B cell (primary cell): Measurements from ENCODE around the gene FAM222A. TPM values are rescaled to one million over a fixed set of nuclear protein-coding genes. Genes with fewer than 3 reads are reported as not detected.

ENCODE experiments used
- ATAC-seq: fragments of 200-7000 bp; cut with Tn5 transposase; one replicate; pipeline ENCODE4 v1.10.0; 2021; ENCODE audit warnings: low read depth, mild to moderate bottlenecking, moderate number of reproducible peaks, moderate library complexity
- CTCF ChIA-PET: fragments of 350-600 bp; sonication (Branson Sonifier 250); formaldehyde crosslinking; loops from one replicate; lab custom pipeline; 2021; ENCODE audit warnings: antibody characterized with exemption, inconsistent platforms; lab: Charles Lee
- POLR2A ChIA-PET: fragments of 350-600 bp; sonication (Branson Sonifier 250); formaldehyde crosslinking; loops from one replicate; lab custom pipeline; 2021; ENCODE audit warnings: antibody characterized with exemption; lab: Charles Lee
- DNase-seq: peaks from one replicate; pipeline ENCODE4 v3.0.0; 2013
- H2AFZ ChIP-seq: 2 replicates; pipeline ENCODE4 v1.6.1; 2012; ENCODE audit warnings: mild to moderate bottlenecking, low read depth, low read length; ENCODE audit not compliant: insufficient read depth, poor library complexity, severe bottlenecking
- H3K27ac ChIP-seq, 2 donors: 1 replicate in 1 of 2; 2 replicates in 1 of 2; pipeline ENCODE4 v1.5.1; 2012 to 2013; ENCODE audit warnings: low read length in 2 of 2, mild to moderate bottlenecking in 2 of 2, moderate library complexity in 1 of 2
- H3K27me3 ChIP-seq, 4 experiments: fragments of 200-600 bp in 1 of 4; sonication (generic) in 1 of 4; replicated peaks in 1 of 4; 1 replicate in 2 of 4; 2 replicates in 2 of 4; pipeline versions ENCODE4 v1.6.1 to v1.7.0; 2013 to 2016; ENCODE audit warnings: low read length in 3 of 4, mild to moderate bottlenecking in 2 of 4, mixed read lengths in 1 of 4, moderate library complexity in 1 of 4; ENCODE audit not compliant: insufficient read depth in 4 of 4, control insufficient read depth in 3 of 4; ENCODE audit errors: control extremely low read depth in 1 of 4
- H3K36me3 ChIP-seq, 2 experiments: replicated peaks in 1 of 2; 1 replicate in 1 of 2; 2 replicates in 1 of 2; pipeline versions ENCODE4 v1.6.1 to v1.7.1; 2013; ENCODE audit warnings: low read length in 1 of 2; ENCODE audit not compliant: insufficient read depth in 2 of 2, control insufficient read depth in 1 of 2; ENCODE audit errors: control extremely low read depth in 1 of 2, extremely low read depth in 1 of 2
- H3K4me1 ChIP-seq, 2 donors: fragments of 200-600 bp in 1 of 2; sonication (generic) in 1 of 2; 1 replicate in 1 of 2; 2 replicates in 1 of 2; pipeline versions ENCODE4 v1.5.1 to v1.6.1; 2013 to 2017; ENCODE audit warnings: low read length in 2 of 2; ENCODE audit not compliant: control insufficient read depth in 2 of 2, insufficient read depth in 2 of 2
- H3K4me2 ChIP-seq: replicated peaks from 2 replicates; pipeline ENCODE3; 2012; ENCODE audit warnings: mild to moderate bottlenecking, low read depth, low read length; ENCODE audit not compliant: poor library complexity, severe bottlenecking
- H3K4me3 ChIP-seq, 5 experiments: fragments of 200-600 bp in 1 of 5; sonication (generic) in 1 of 5; 1 replicate in 3 of 5; 2 replicates in 2 of 5; pipeline versions ENCODE4 v1.5.1 to v1.7.0; 2011 to 2016; ENCODE audit warnings: low read length in 4 of 5, mild to moderate bottlenecking in 4 of 5, low read depth in 2 of 5, control low read depth in 1 of 5, moderate library complexity in 1 of 5; ENCODE audit not compliant: insufficient read depth in 1 of 5; ENCODE audit errors: control extremely low read depth in 1 of 5, extremely low read depth in 1 of 5
- H3K79me2 ChIP-seq: fragments of 200-600 bp; sonication (generic); one replicate; pipeline ENCODE4 v1.6.0; 2016; ENCODE audit warnings: low read length; ENCODE audit not compliant: control insufficient read depth, insufficient read depth
- H3K9ac ChIP-seq: fragments of 200-600 bp; sonication (generic); 2 replicates; pipeline ENCODE4 v1.6.1; 2017; ENCODE audit warnings: mild to moderate bottlenecking, low read length, moderate library complexity
- H3K9me3 ChIP-seq, 3 donors: one replicate each; pipeline versions ENCODE4 v1.6.1 to v1.7.1; 2013; ENCODE audit warnings: low read length in 2 of 3; ENCODE audit not compliant: control insufficient read depth in 2 of 3, insufficient read depth in 1 of 3; ENCODE audit errors: control extremely low read depth in 1 of 3
- H4K20me1 ChIP-seq: 2 replicates; pipeline ENCODE4 v1.6.0; 2012; ENCODE audit warnings: mild to moderate bottlenecking, low read length; ENCODE audit not compliant: insufficient read depth, control insufficient read depth, poor library complexity, severe bottlenecking
- H3K27ac Mint-ChIP-seq: one replicate; pipeline ENCODE4 v1.8.0; 2021; ENCODE audit warnings: mixed read lengths
- H3K27me3 Mint-ChIP-seq: one replicate; pipeline ENCODE4 v1.8.0; 2021; ENCODE audit warnings: mixed read lengths
- H3K4me1 Mint-ChIP-seq: one replicate; pipeline ENCODE4 v1.8.0; 2021; ENCODE audit warnings: mixed read lengths
- H3K4me3 Mint-ChIP-seq: one replicate; pipeline ENCODE4 v1.8.0; 2021; ENCODE audit warnings: mixed read lengths
- H3K9me3 Mint-ChIP-seq: one replicate; pipeline ENCODE4 v1.8.0; 2022; ENCODE audit warnings: mixed read lengths; ENCODE audit not compliant: insufficient read depth
- CTCF ChIP-seq: fragments of 200-600 bp; IDR thresholded peaks from one replicate; pipeline ENCODE4 v1.8.0; 2022; ENCODE audit warnings: antibody characterized with exemption, mild to moderate bottlenecking
- EZH2 ChIP-seq: IDR thresholded peaks from 2 replicates; pipeline ENCODE4 v1.6.1; 2012; ENCODE audit warnings: borderline replicate concordance, low read depth, mild to moderate bottlenecking, moderate library complexity, low read length; ENCODE audit not compliant: insufficient read depth, poor library complexity, severe bottlenecking
- WGBS: methylation state at CpG from one replicate; pipeline ENCODE4 v1.1.5; 2013; ENCODE audit warnings: missing lambda C conversion rate; ENCODE audit not compliant: insufficient coverage; 5-methylcytosine and 5-hydroxymethylcytosine counted together
- intact Hi-C: fragments of 100-400 bp; cut with micrococcal nuclease; formaldehyde crosslinking; loops from one replicate; pipeline ENCODE4 v1.10.0; 2022
- polyA plus RNA-seq: library from polyadenylated mRNA; depleted of rRNA; stranded (reverse); fragments of >200 nt; gene quantifications from 2 replicates; pipeline ENCODE4 v1.2.3, GENCODE V29; 2012
- total RNA-seq, 2 donors: library from RNA; stranded (reverse); fragments of 120-200 nt in 1 of 2; gene quantifications; 1 replicate in 1 of 2; 2 replicates in 1 of 2; pipeline versions ENCODE4 v1.2.3 to v1.2.4, GENCODE V29; 2013 to 2022

FAM222A gene
- total and polyA plus RNA-seq, 2 donors (not counting 1 experiment from before 2014, with no cell fraction given) = 0.49 to 4.6 TPM

- TF ChIP-seq CTCF (no peak), EZH2 (no peak)
- Histone ChIP-seq H3K9me3 (peaks cover 0 to 5% (median 0%) of the 10 kb centered on the region in 3 donors), H3K9ac (no peak overlapping the region), H3K36me3 (no peaks in the 10 kb centered on the region), H2AFZ (no peak overlapping the region), H4K20me1 (no peaks in the 10 kb centered on the region), H3K27ac (no peak overlapping the region), H3K4me2 (no peak overlapping the region), H3K27me3 (peaks cover 0 to 4% (median 0%) of the 10 kb centered on the region in 4 experiments), H3K4me3 (no peak overlapping the region), H3K79me2 (no peaks in the 10 kb centered on the region), H3K4me1 (no peaks in the 10 kb centered on the region)
- Mint-ChIP-seq H3K4me3 (no peak overlapping the region), H3K9me3 (no peaks in the 10 kb centered on the region), H3K27me3 (peaks cover 4% of the 10 kb centered on the region), H3K4me1 (no peaks in the 10 kb centered on the region), H3K27ac (no peak overlapping the region)
- ATAC-seq (no peak), DNase-seq (no peak)
- ChIA-PET CTCF (no interaction called here), POLR2A (no interaction called here)
- intact Hi-C loops = no loop called here
- 100% methylated on average over 1 of the region's 1 CpG for WGBS
Observed at GRCh38 chr12:109728921-109729320, 15.3 kb downstream of the FAM222A start.

GRCh38 chr12:109729371-109729781 is 15.8 kb downstream of the FAM222A start:
- no peaks in the 10 kb centered on the region for H3K4me1 ChIP-seq
- peaks cover 0 to 5% (median 0%) of the 10 kb centered on the region in 3 donors for H3K9me3 ChIP-seq
- H2AFZ ChIP-seq = no peak overlapping the region
- Mint-ChIP-seq H3K9me3 (no peaks in the 10 kb centered on the region), H3K4me3 (no peak overlapping the region), H3K27me3 (peaks cover 4% of the 10 kb centered on the region), H3K4me1 (no peaks in the 10 kb centered on the region), H3K27ac (no peak overlapping the region)
- TF ChIP-seq CTCF = no peak
- TF ChIP-seq EZH2 = no peak
- CTCF ChIA-PET = no interaction called here
- 88% methylated on average over 18 of the region's 18 CpGs for WGBS
- peaks cover 0 to 9% (median 1%) of the 10 kb centered on the region in 4 experiments for H3K27me3 ChIP-seq
- H4K20me1 ChIP-seq = no peaks in the 10 kb centered on the region
- intact Hi-C loops = no loop called here
- no peaks in the 10 kb centered on the region for H3K36me3 ChIP-seq
- no peak overlapping the region for H3K4me3 ChIP-seq
- POLR2A ChIA-PET = no interaction called here
- no peaks in the 10 kb centered on the region for H3K79me2 ChIP-seq
- H3K9ac ChIP-seq = no peak overlapping the region
- H3K27ac ChIP-seq = no peak overlapping the region
- DNase-seq = no peak
- ATAC-seq = no peak
- H3K4me2 ChIP-seq = no peak overlapping the region
